K562 (cell line): ENCODE data around the gene MYO1D. TPM values are rescaled to one million over a fixed set of nuclear protein-coding genes. Genes with fewer than 3 reads are reported as not detected.
A peak's percentile ranks its signal among the peaks of the same experiment; 100 is the strongest.

Source experiments
- BCLAF1 ChIP-seq, 2 experiments: fragments of 450-650 bp in 1 of 2; IDR thresholded peaks; 2 replicates each; pipeline ENCODE4 v1.6.1; 2011 to 2017; ENCODE audit warnings: low read depth in 2 of 2, antibody characterized with exemption in 1 of 2, borderline replicate concordance in 1 of 2, low read length in 1 of 2, mild to moderate bottlenecking in 1 of 2, mixed read lengths in 1 of 2; ENCODE audit not compliant: control insufficient read depth in 1 of 2
- BRF2 ChIP-seq: IDR thresholded peaks from 3 replicates; pipeline ENCODE4 v1.6.1; 2011; ENCODE audit warnings: borderline replicate concordance, mild to moderate bottlenecking; ENCODE audit not compliant: insufficient read length, insufficient read depth
- CHD1 ChIP-seq: fragments of 200-600 bp; sonication (generic); IDR thresholded peaks from one replicate; pipeline ENCODE4 v1.6.1; 2012; ENCODE audit warnings: mild to moderate bottlenecking, moderate library complexity, low read length, inconsistent platforms
- CLOCK ChIP-seq: fragments of 250-450 bp; sonication (Bioruptor Pico); IDR thresholded peaks from 2 replicates; pipeline ENCODE4 v1.4.0; 2020; ENCODE audit warnings: mild to moderate bottlenecking, moderate library complexity, borderline replicate concordance
- CREM ChIP-seq: IDR thresholded peaks from 2 replicates; pipeline ENCODE4 v1.6.1; 2014; ENCODE audit warnings: antibody characterized with exemption, low read depth
- FIP1L1 ChIP-seq: fragments of 200-400 bp; formaldehyde crosslinking; IDR thresholded peaks from 2 replicates; pipeline ENCODE4 v1.6.1; 2018; ENCODE audit warnings: mild to moderate bottlenecking, low read depth, low read length; ENCODE audit not compliant: poor library complexity, severe bottlenecking
- HES1 ChIP-seq: fragments of 450-650 bp; IDR thresholded peaks from 2 replicates; pipeline ENCODE4 v1.6.1; 2016; ENCODE audit warnings: low read depth, mild to moderate bottlenecking, moderate library complexity
- JUND ChIP-seq, 2 experiments: IDR thresholded peaks; 2 replicates in 1 of 2; 3 replicates in 1 of 2; pipeline ENCODE4 v1.6.1; 2011; ENCODE audit warnings: borderline replicate concordance in 2 of 2, low read depth in 2 of 2, low read length in 2 of 2, improper control_type of control experiment in 1 of 2, missing biosample characterization in 1 of 2, missing genetic modification characterization in 1 of 2, missing genetic modification reagents in 1 of 2
- POLR3G ChIP-seq: IDR thresholded peaks from 2 replicates; pipeline ENCODE4 v1.6.1; 2011; ENCODE audit not compliant: insufficient read length, insufficient replicate concordance; ENCODE audit errors: extremely low read depth
- SNRNP70 ChIP-seq: fragments of 200-400 bp; formaldehyde crosslinking; optimal IDR thresholded peaks from 2 replicates; pipeline ENCODE3; 2017; ENCODE audit warnings: low read depth, low read length
- XRCC5 ChIP-seq: fragments of 200-400 bp; formaldehyde crosslinking; IDR thresholded peaks from 2 replicates; pipeline ENCODE4 v1.6.1; 2017; ENCODE audit warnings: low read depth, mild to moderate bottlenecking, low read length
- ZNF583 ChIP-seq: fragments of 250-450 bp; sonication (Bioruptor Pico); IDR thresholded peaks from 2 replicates; pipeline ENCODE4 v1.4.0; 2020
- polyA plus RNA-seq, 8 experiments: library from polyadenylated mRNA; depleted of rRNA in 4 of 8; stranded (reverse) in 5 of 8; unstranded in 3 of 8; fragments of >200 nt; fragmentation: Nextera tagmentation in 2 of 8; fragmentation: Illumina TruSeq in 1 of 8; extraction: Ambion mirVana in 2 of 8; extraction: Trizol in 1 of 8; gene quantifications; 2 replicates each; pipeline versions ENCODE4 v1.2.1 to v1.2.3, GENCODE V29; 2011 to 2014; ENCODE audit warnings: inconsistent platforms in 1 of 8, missing spikeins in 1 of 8
- total RNA-seq, 7 experiments: library from RNA; depleted of rRNA in 6 of 7; stranded (reverse); fragments of >200 nt in 6 of 7; fragmentation: Illumina TruSeq in 2 of 7; extraction: Trizol in 2 of 7; gene quantifications; 2 replicates each; pipeline versions ENCODE4 v1.2.1 to v1.2.3, GENCODE V29; 2011 to 2021; ENCODE audit warnings: low replicate concordance in 1 of 7

Gene MYO1D
- total and polyA plus RNA-seq, 9 of the 15 experiments (the other 6 are each of a cell fraction or from before 2014, with no cell fraction given): 2.1 to 71.2 (median 45.4) TPM

- no peak for TF ChIP-seq CHD1
- no peak for TF ChIP-seq SNRNP70
- no peak for TF ChIP-seq FIP1L1
- no peak for TF ChIP-seq POLR3G
- TF ChIP-seq HES1: no peak
- no peak for TF ChIP-seq XRCC5
- no peak for TF ChIP-seq BRF2
- peak; percentile 40; the same call in 1 of the 2 replicates for TF ChIP-seq JUND (IDR thresholded peaks at IDR 0.05; ENCODE audit: borderline replicate concordance, low read depth, low read length)
- peak; percentile 44; the same call in 1 of the 3 replicates for TF ChIP-seq JUND (tag; IDR thresholded peaks at IDR 0.05; ENCODE audit: borderline replicate concordance, low read depth, low read length)
- no peak for TF ChIP-seq CLOCK (CRISPR knock-in tag)
- TF ChIP-seq ZNF583: no peak
- no peak for TF ChIP-seq BCLAF1 (IDR thresholded peaks at IDR 0.05; ENCODE audit: borderline replicate concordance in 1 of 2, control insufficient read depth in 1 of 2, low read depth in 2 of 2, low read length in 1 of 2)
- TF ChIP-seq CREM: peak; percentile 44; the same call in 1 of the 2 replicates
Observed at GRCh38 chr17:32909787-32910369, 33.0 kb upstream of the MYO1D start (continued).
